OCI-M1 (cell line): ENCODE results near the gene ACOT11.

Source experiments
- DNase-seq: peaks from one replicate; lab custom pipeline; 2025; lab: John Stamatoyannopoulos, UW

Gene ACOT11

GRCh38 chr1:54564312-54565112 is 16.5 kb downstream of the ACOT11 start:
- DNase-seq, result no peak

- no peak for DNase-seq
These were observed 17.1 kb downstream of the ACOT11 start for GRCh38 chr1:54565113-54565501.

- no peak for DNase-seq
These were observed 18.6 kb downstream of the ACOT11 start for GRCh38 chr1:54566438-54567141.

GRCh38 chr1:54567961-54568360 is 19.9 kb downstream of the ACOT11 start:
- DNase-seq, result peak; percentile 20

GRCh38 chr1:54569339-54569738 is 21.3 kb downstream of the ACOT11 start:
- DNase-seq, result no peak

- no peak for DNase-seq
These were observed 22.1 kb downstream of the ACOT11 start for GRCh38 chr1:54570161-54570560.

GRCh38 chr1:54571326-54571725 is 23.3 kb downstream of the ACOT11 start:
- DNase-seq, result no peak

- DNase-seq, result no peak
These were observed 23.9 kb downstream of the ACOT11 start for GRCh38 chr1:54571803-54572541.

GRCh38 chr1:54572542-54572850 is 24.5 kb downstream of the ACOT11 start:
- no peak for DNase-seq

GRCh38 chr1:54574158-54574778 is 26.2 kb downstream of the ACOT11 start:
- DNase-seq, result no peak

- no peak for DNase-seq
These were observed 27.1 kb downstream of the ACOT11 start for GRCh38 chr1:54575161-54575560.

GRCh38 chr1:54575605-54576290 is 27.7 kb downstream of the ACOT11 start:
- no peak for DNase-seq

GRCh38 chr1:54577612-54578011 is 29.6 kb downstream of the ACOT11 start:
- DNase-seq, result peak; percentile 49

- no peak for DNase-seq
These were observed 31.3 kb downstream of the ACOT11 start for GRCh38 chr1:54579337-54579781.

- DNase-seq, result no peak
These were observed 33.0 kb downstream of the ACOT11 start for GRCh38 chr1:54580856-54581550.

- DNase-seq, result no peak
These were observed 33.6 kb downstream of the ACOT11 start for GRCh38 chr1:54581621-54582035.

GRCh38 chr1:54582566-54583306 is 34.7 kb downstream of the ACOT11 start:
- DNase-seq, result no peak

- DNase-seq, result no peak
These were observed 35.3 kb downstream of the ACOT11 start for GRCh38 chr1:54583307-54583686.

GRCh38 chr1:54583871-54584270 is 35.8 kb downstream of the ACOT11 start:
- DNase-seq, result no peak

GRCh38 chr1:54584575-54584974 is 36.5 kb downstream of the ACOT11 start:
- no peak for DNase-seq
